H9 (cell line): Measurements from ENCODE around the gene SYNGAP1. TPM values are rescaled to one million over a fixed set of nuclear protein-coding genes. Genes with fewer than 3 reads are reported as not detected.
A peak's percentile ranks its signal among the peaks of the same experiment; 100 is the strongest.

Experiments
- DNase-seq: peaks from one replicate; pipeline ENCODE4 v3.0.0-alpha.2; 2017
- H2AFZ ChIP-seq: one replicate; pipeline ENCODE4 v1.6.1; 2013; ENCODE audit warnings: mild to moderate bottlenecking, low read length, control low read depth, moderate library complexity
- H2AK5ac ChIP-seq: 2 replicates; pipeline ENCODE4 v1.6.1; 2013; ENCODE audit warnings: low read length, control low read depth, mixed read lengths; ENCODE audit not compliant: insufficient read length
- H2BK120ac ChIP-seq: one replicate; pipeline ENCODE4 v1.6.1; 2013; ENCODE audit warnings: low read depth, mild to moderate bottlenecking, low read length, control low read depth, inconsistent platforms; ENCODE audit not compliant: poor library complexity, severe bottlenecking
- H2BK12ac ChIP-seq: 2 replicates; pipeline ENCODE4 v1.6.1; 2013; ENCODE audit warnings: low read length, control low read depth, mixed read lengths, low read depth; ENCODE audit not compliant: insufficient read length
- H2BK15ac ChIP-seq: 2 replicates; pipeline ENCODE4 v1.6.1; 2013; ENCODE audit warnings: low read depth, low read length, control low read depth
- H2BK20ac ChIP-seq: one replicate; pipeline ENCODE4 v1.6.1; 2013; ENCODE audit warnings: low read depth, mild to moderate bottlenecking, low read length, control low read depth, inconsistent platforms; ENCODE audit not compliant: poor library complexity, severe bottlenecking
- H2BK5ac ChIP-seq: 2 replicates; pipeline ENCODE4 v1.6.1; 2013; ENCODE audit warnings: low read length, control low read depth, mixed read lengths; ENCODE audit not compliant: insufficient read length
- H3K14ac ChIP-seq: 2 replicates; pipeline ENCODE4 v1.6.1; 2013; ENCODE audit warnings: low read length, control low read depth; ENCODE audit not compliant: insufficient read depth
- H3K18ac ChIP-seq: 2 replicates; pipeline ENCODE4 v1.6.1; 2013; ENCODE audit warnings: low read depth, mild to moderate bottlenecking, mixed read lengths, low read length, control low read depth; ENCODE audit not compliant: insufficient read length
- H3K23ac ChIP-seq: 2 replicates; pipeline ENCODE4 v1.6.1; 2013; ENCODE audit warnings: low read length, control low read depth, mixed read lengths, low read depth; ENCODE audit not compliant: insufficient read length
- H3K23me2 ChIP-seq: 2 replicates; pipeline ENCODE4 v1.6.1; 2013; ENCODE audit warnings: low read depth, mild to moderate bottlenecking, mixed read lengths, low read length, control low read depth; ENCODE audit not compliant: insufficient read length, poor library complexity, severe bottlenecking
- H3K27ac ChIP-seq: 2 replicates; pipeline ENCODE4 v1.5.1; 2013; ENCODE audit warnings: low read length, control low read depth, mixed read lengths, low read depth; ENCODE audit not compliant: insufficient read length
- H3K27me3 ChIP-seq: 2 replicates; pipeline ENCODE4 v1.6.1; 2013; ENCODE audit warnings: low read length, control low read depth, inconsistent platforms; ENCODE audit not compliant: insufficient read depth
- H3K4ac ChIP-seq: 2 replicates; pipeline ENCODE4 v1.6.1; 2013; ENCODE audit warnings: low read depth, mild to moderate bottlenecking, control low read depth, inconsistent platforms, low read length, moderate library complexity
- H3K4me1 ChIP-seq: 2 replicates; pipeline ENCODE4 v1.6.1; 2013; ENCODE audit warnings: low read length, control low read depth, inconsistent platforms; ENCODE audit not compliant: insufficient read depth
- H3K4me2 ChIP-seq: 2 replicates; pipeline ENCODE4 v1.6.1; 2013; ENCODE audit warnings: low read length, control low read depth, mixed read lengths; ENCODE audit not compliant: insufficient read length, insufficient read depth
- H3K56ac ChIP-seq: 2 replicates; pipeline ENCODE4 v1.6.1; 2013; ENCODE audit warnings: low read depth, mild to moderate bottlenecking, mixed read lengths, low read length, control low read depth; ENCODE audit not compliant: insufficient read length
- H3K79me1 ChIP-seq: 2 replicates; pipeline ENCODE4 v1.6.1; 2013; ENCODE audit warnings: low read depth, mild to moderate bottlenecking, moderate library complexity, low read length, control low read depth, inconsistent platforms; ENCODE audit not compliant: insufficient read depth, poor library complexity, severe bottlenecking
- H3K79me2 ChIP-seq: 2 replicates; pipeline ENCODE4 v1.6.1; 2013; ENCODE audit warnings: low read length, control low read depth, inconsistent platforms; ENCODE audit not compliant: insufficient read depth
- H3K9ac ChIP-seq: 2 replicates; pipeline ENCODE4 v1.6.1; 2013; ENCODE audit warnings: low read length, control low read depth, mixed read lengths; ENCODE audit not compliant: insufficient read length; ENCODE audit errors: extremely low read depth
- H3K9me3 ChIP-seq: one replicate; pipeline ENCODE4 v1.6.1; 2013; ENCODE audit warnings: low read depth, low read length, inconsistent platforms; ENCODE audit not compliant: control insufficient read depth
- H3T11ph ChIP-seq: one replicate; pipeline ENCODE4 v1.6.1; 2013; ENCODE audit warnings: mild to moderate bottlenecking, low read length, control low read depth, inconsistent platforms
- H4K20me1 ChIP-seq: one replicate; pipeline ENCODE4 v1.6.1; 2013; ENCODE audit not compliant: control insufficient read depth, insufficient read length, insufficient read depth
- H4K5ac ChIP-seq: 2 replicates; pipeline ENCODE4 v1.6.1; 2013; ENCODE audit warnings: low read depth, mild to moderate bottlenecking, mixed read lengths, low read length, control low read depth; ENCODE audit not compliant: insufficient read length
- H4K8ac ChIP-seq: replicated peaks from 2 replicates; pipeline ENCODE4 v1.6.1; 2013; ENCODE audit warnings: low read length, control low read depth, mixed read lengths, low read depth; ENCODE audit not compliant: insufficient read length
- H4K91ac ChIP-seq: 2 replicates; pipeline ENCODE4 v1.6.1; 2013; ENCODE audit warnings: low read depth, mild to moderate bottlenecking, moderate library complexity, mixed read lengths, low read length, control low read depth; ENCODE audit not compliant: insufficient read length
- H3K27ac Mint-ChIP-seq, 3 experiments: 2 replicates in 2 of 3; 3 replicates in 1 of 3; pipeline ENCODE4 v1.8.0; 2020 to 2021; ENCODE audit warnings: mixed read lengths in 3 of 3, mild to moderate bottlenecking in 1 of 3, moderate library complexity in 1 of 3
- H3K27me3 Mint-ChIP-seq: 2 replicates; pipeline ENCODE4 v1.8.0; 2021; ENCODE audit warnings: low read depth, mild to moderate bottlenecking, moderate library complexity, mixed read lengths
- H3K36me3 Mint-ChIP-seq, 3 experiments: 2 replicates in 2 of 3; 3 replicates in 1 of 3; pipeline ENCODE4 v1.8.0; 2020 to 2021; ENCODE audit warnings: low read depth in 3 of 3, mixed read lengths in 3 of 3; ENCODE audit not compliant: insufficient read depth in 1 of 3
- H3K4me1 Mint-ChIP-seq, 2 experiments: 2 replicates each; pipeline ENCODE4 v1.8.0; 2020; ENCODE audit warnings: mixed read lengths in 2 of 2
- H3K4me3 Mint-ChIP-seq, 2 experiments: 2 replicates in 1 of 2; 3 replicates in 1 of 2; pipeline ENCODE4 v1.8.0; 2020 to 2021; ENCODE audit warnings: mild to moderate bottlenecking in 2 of 2, mixed read lengths in 2 of 2, moderate library complexity in 1 of 2
- H3K9me3 Mint-ChIP-seq, 2 experiments: 2 replicates in 1 of 2; 3 replicates in 1 of 2; pipeline ENCODE4 v1.8.0; 2020; ENCODE audit warnings: mild to moderate bottlenecking in 2 of 2, mixed read lengths in 2 of 2, moderate library complexity in 1 of 2
- WGBS: extraction: QIAGEN DNeasy Blood & Tissue Kit; methylation state at CpG from one replicate; pipeline ENCODE4 v1.1.7; 2013; ENCODE audit warnings: missing lambda C conversion rate, low lambda C conversion rate, mixed read lengths; ENCODE audit not compliant: insufficient read length; ENCODE audit errors: extremely low coverage; 5-methylcytosine and 5-hydroxymethylcytosine counted together
- total RNA-seq: library from RNA; stranded (reverse); gene quantifications from 2 replicates; pipeline ENCODE4 v1.2.1, GENCODE V29; 2021
- TF ChIP-seq, protein P1 (sequence below): fragments of 200-600 bp; sonication (generic); conservative IDR thresholded peaks from 3 replicates; pipeline ENCODE4 v1.8.0; 2021; ENCODE audit warnings: antibody characterized with exemption, mild to moderate bottlenecking

The SYNGAP1 gene
- total RNA-seq, 1 experiment from 2014 or later = 121 TPM

DNA sequence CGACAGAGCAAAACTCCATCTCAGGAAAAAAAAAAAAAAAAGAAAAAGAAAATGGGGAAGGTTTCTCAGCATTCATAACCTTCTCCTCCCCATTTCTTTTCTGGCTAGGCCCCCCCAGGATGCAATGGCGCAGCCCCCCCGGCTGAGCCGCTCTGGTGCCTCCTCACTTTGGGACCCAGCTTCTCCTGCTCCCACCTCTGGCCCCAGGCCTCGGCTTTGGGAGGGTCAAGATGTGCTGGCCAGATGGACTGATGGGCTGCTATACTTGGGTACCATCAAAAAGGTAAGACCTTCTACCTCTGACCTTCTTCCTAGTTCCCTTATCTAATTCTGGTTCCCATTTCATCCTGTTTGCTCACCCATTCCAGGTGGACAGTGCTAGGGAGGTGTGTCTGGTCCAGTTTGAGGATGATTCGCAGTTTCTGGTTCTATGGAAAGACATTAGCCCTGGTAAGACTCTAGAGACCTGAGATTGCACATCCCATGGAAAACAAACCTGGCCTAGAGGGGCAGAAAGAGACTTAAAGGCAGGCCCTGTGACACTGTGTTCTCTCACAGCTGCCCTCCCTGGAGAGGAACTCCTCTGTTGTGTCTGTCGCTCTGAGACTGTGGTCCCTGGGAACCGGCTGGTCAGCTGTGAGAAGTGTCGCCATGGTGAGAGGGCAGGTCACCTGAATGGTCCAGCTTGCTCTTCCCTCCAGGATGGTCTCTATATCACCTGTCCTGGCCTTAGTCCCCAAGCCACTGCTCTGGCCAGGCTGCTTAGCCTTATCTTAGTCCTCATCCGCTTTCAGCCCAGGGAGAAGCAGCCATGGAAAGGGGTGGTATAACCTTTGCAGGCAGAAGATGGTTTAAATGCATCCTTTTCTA is 7.5 kb upstream of the SYNGAP1 start:
- Histone ChIP-seq H3K18ac (no peak overlapping the region), H4K8ac (no peak overlapping the region), H3K23me2 (peaks cover 20% of the 10 kb centered on the region), H2BK120ac (no peak overlapping the region), H3K27ac (no peak overlapping the region), H3K4me1 (no peaks in the 10 kb centered on the region), H4K20me1 (no peaks in the 10 kb centered on the region), H3T11ph (no peak overlapping the region), H2BK5ac (no peak overlapping the region), H3K79me2 (peaks cover 10% of the 10 kb centered on the region; the same call in 1 of the 2 replicates), H3K4me2 (no peak overlapping the region), H2BK12ac (no peak overlapping the region), H3K14ac (no peak overlapping the region), H3K56ac (no peak overlapping the region), H3K9ac (no peak overlapping the region), H3K9me3 (no peaks in the 10 kb centered on the region), H2AFZ (no peak overlapping the region), H2BK15ac (no peak overlapping the region), H3K4ac (no peak overlapping the region), H2AK5ac (no peak overlapping the region), H4K91ac (no peak overlapping the region), H3K23ac (no peak overlapping the region), H3K27me3 (no peaks in the 10 kb centered on the region), H2BK20ac (no peak overlapping the region), H3K79me1 (no peaks in the 10 kb centered on the region), H4K5ac (no peak overlapping the region)
- WGBS = no CpG with 5 or more reads among the region's 10 CpGs
- Mint-ChIP-seq H3K9me3 (no peaks in the 10 kb centered on the region), H3K27me3 (peaks cover 1% of the 10 kb centered on the region), H3K36me3 (peaks cover 30 to 67% (median 64%) of the 10 kb centered on the region in 3 experiments), H3K27ac (peak overlapping the region in 1 of 3 experiments; percentile 49; a peak in 1 of 7 replicates), H3K4me3 (peak overlapping the region; percentile 76 to 86), H3K4me1 (peaks cover 35 to 52% of the 10 kb centered on the region in 2 experiments)
- no peak for DNase-seq
- TF ChIP-seq, protein P1, sequence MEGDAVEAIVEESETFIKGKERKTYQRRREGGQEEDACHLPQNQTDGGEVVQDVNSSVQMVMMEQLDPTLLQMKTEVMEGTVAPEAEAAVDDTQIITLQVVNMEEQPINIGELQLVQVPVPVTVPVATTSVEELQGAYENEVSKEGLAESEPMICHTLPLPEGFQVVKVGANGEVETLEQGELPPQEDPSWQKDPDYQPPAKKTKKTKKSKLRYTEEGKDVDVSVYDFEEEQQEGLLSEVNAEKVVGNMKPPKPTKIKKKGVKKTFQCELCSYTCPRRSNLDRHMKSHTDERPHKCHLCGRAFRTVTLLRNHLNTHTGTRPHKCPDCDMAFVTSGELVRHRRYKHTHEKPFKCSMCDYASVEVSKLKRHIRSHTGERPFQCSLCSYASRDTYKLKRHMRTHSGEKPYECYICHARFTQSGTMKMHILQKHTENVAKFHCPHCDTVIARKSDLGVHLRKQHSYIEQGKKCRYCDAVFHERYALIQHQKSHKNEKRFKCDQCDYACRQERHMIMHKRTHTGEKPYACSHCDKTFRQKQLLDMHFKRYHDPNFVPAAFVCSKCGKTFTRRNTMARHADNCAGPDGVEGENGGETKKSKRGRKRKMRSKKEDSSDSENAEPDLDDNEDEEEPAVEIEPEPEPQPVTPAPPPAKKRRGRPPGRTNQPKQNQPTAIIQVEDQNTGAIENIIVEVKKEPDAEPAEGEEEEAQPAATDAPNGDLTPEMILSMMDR = no peak
